CD4-positive, alpha-beta T cell treated with Interferon alpha-2 for 1 hour (primary cell): Measurements from ENCODE around the gene PXK.

Source experiments
- DNase-seq, 2 donors: peaks; one replicate each; pipeline ENCODE4 v3.0.0-alpha.2; 2020 to 2022

Gene PXK

GRCh38 chr3:58470363-58471024 is 137.8 kb downstream of the PXK start:
- no peak for DNase-seq

GRCh38 chr3:58471025-58471887 is 138.6 kb downstream of the PXK start:
- DNase-seq = peak; percentile 53 to 54

- no peak for DNase-seq
Observed at GRCh38 chr3:58473275-58473674, 140.6 kb downstream of the PXK start.

- DNase-seq = peak in 1 of 2 donors; percentile 26
Observed at GRCh38 chr3:58474348-58474911, 141.7 kb downstream of the PXK start.

GRCh38 chr3:58474967-58475578 is 142.4 kb downstream of the PXK start:
- DNase-seq = no peak
